ENCODE measurements around the gene KCNIP1.

GRCh38 chr5:170716396-170716795, 212.6 kb downstream of the KCNIP1 start:
- TF ChIP-seq POLR2A (IDR thresholded peaks at IDR 0.05) (no peak), CTCF (IDR thresholded peaks at IDR 0.05) (no peak), POLR2AphosphoS5 (IDR thresholded peaks at IDR 0.05) (no peak)
